PC-9 (cell line): Measurements from ENCODE around the gene LZTFL1. TPM values are rescaled to one million over a fixed set of nuclear protein-coding genes. Genes with fewer than 3 reads are reported as not detected.

Experiments used
- BruUV-seq: library from RNA; stranded (reverse); fragments of 400-500 nt; replicated peaks from 2 replicates; lab custom pipeline; 2021; lab: Mats Ljungman, UMichigan
- CTCF ChIA-PET: fragments of 300-600 bp; sonication (Branson Sonifier 250); formaldehyde crosslinking; loops from one replicate; lab custom pipeline; 2022; ENCODE audit warnings: antibody characterized with exemption; lab: Charles Lee
- POLR2A ChIA-PET: fragments of 300-600 bp; sonication (Branson Sonifier 250); formaldehyde crosslinking; loops from one replicate; lab custom pipeline; 2022; ENCODE audit warnings: antibody characterized with exemption; ENCODE audit not compliant: unreplicated experiment; lab: Charles Lee
- DNase-seq, 2 experiments: peaks; one replicate each; pipeline versions ENCODE4 v3.0.0 to v3.0.0-alpha.2; 2015 to 2022; ENCODE audit warnings: mixed read lengths in 1 of 2
- H2AFZ ChIP-seq: fragments of 200-600 bp; sonication (generic); 2 replicates; pipeline ENCODE4 v1.8.1; 2017; ENCODE audit warnings: antibody characterized with exemption
- H3F3A ChIP-seq: fragments of 200-600 bp; sonication (generic); 2 replicates; pipeline ENCODE4 v1.8.1; 2017; ENCODE audit warnings: antibody characterized with exemption, mild to moderate bottlenecking, low read depth; ENCODE audit not compliant: insufficient read depth
- H3K27ac ChIP-seq: fragments of 200-600 bp; sonication (generic); 2 replicates; pipeline ENCODE4 v1.6.1; 2016; ENCODE audit warnings: mixed run types
- H3K27me3 ChIP-seq: fragments of 200-600 bp; sonication (generic); 2 replicates; pipeline ENCODE4 v1.6.1; 2016; ENCODE audit warnings: low read depth, mixed run types; ENCODE audit not compliant: insufficient read depth
- H3K36me3 ChIP-seq: fragments of 200-600 bp; sonication (generic); 2 replicates; pipeline ENCODE4 v1.6.1; 2016; ENCODE audit warnings: low read depth, mixed run types
- H3K4me1 ChIP-seq: fragments of 200-600 bp; sonication (generic); replicated peaks from 2 replicates; pipeline ENCODE4 v1.6.1; 2016; ENCODE audit warnings: mixed run types; ENCODE audit not compliant: insufficient read depth
- H3K4me2 ChIP-seq: fragments of 200-600 bp; sonication (generic); 2 replicates; pipeline ENCODE4 v1.6.1; 2017; ENCODE audit warnings: mixed run types
- H3K4me3 ChIP-seq: fragments of 200-600 bp; sonication (generic); 2 replicates; pipeline ENCODE4 v1.6.1; 2016; ENCODE audit warnings: mixed run types
- H3K79me2 ChIP-seq: fragments of 200-600 bp; sonication (generic); 2 replicates; pipeline ENCODE4 v1.6.1; 2017; ENCODE audit warnings: low read depth, mixed run types
- H3K9me2 ChIP-seq: fragments of 200-600 bp; sonication (generic); 2 replicates; pipeline ENCODE4 v1.8.1; 2017; ENCODE audit warnings: mild to moderate bottlenecking; ENCODE audit not compliant: insufficient read depth
- H3K9me3 ChIP-seq: fragments of 200-600 bp; sonication (generic); 2 replicates; pipeline ENCODE4 v1.8.1; 2016; ENCODE audit warnings: low read depth; ENCODE audit not compliant: insufficient read depth
- H4K20me1 ChIP-seq: fragments of 200-600 bp; sonication (generic); 2 replicates; pipeline ENCODE4 v1.8.1; 2017; ENCODE audit not compliant: insufficient read depth
- CTCF ChIP-seq: fragments of 200-600 bp; sonication (generic); conservative IDR thresholded peaks from 2 replicates; pipeline ENCODE4 v1.6.1; 2017; ENCODE audit warnings: mixed run types, antibody characterized with exemption, mild to moderate bottlenecking, moderate library complexity
- EZH2 ChIP-seq: fragments of 200-600 bp; sonication (generic); IDR thresholded peaks from 2 replicates; pipeline ENCODE4 v1.8.0; 2017; ENCODE audit warnings: antibody characterized with exemption, low read depth
- intact Hi-C: fragments of 100-400 bp; cut with micrococcal nuclease; formaldehyde crosslinking; loops from one replicate; pipeline ENCODE4 v1.10.0; 2022; ENCODE audit not compliant: unreplicated experiment
- total RNA-seq: library from RNA; stranded (reverse); gene quantifications from 2 replicates; pipeline ENCODE4 v1.2.3, GENCODE V29; 2021

LZTFL1 gene
- total RNA-seq, 1 experiment from 2014 or later = 39.2 TPM

- Histone ChIP-seq H3K4me3 (no peak overlapping the region), H3K79me2 (no peaks in the 10 kb centered on the region), H3K4me1 (no peaks in the 10 kb centered on the region), H3K4me2 (no peak overlapping the region), H3K9me3 (no peaks in the 10 kb centered on the region), H3K9me2 (no peaks in the 10 kb centered on the region), H3K27ac (no peak overlapping the region), H3F3A (no peaks in the 10 kb centered on the region), H3K36me3 (no peaks in the 10 kb centered on the region), H4K20me1 (no peaks in the 10 kb centered on the region), H2AFZ (no peak overlapping the region), H3K27me3 (no peaks in the 10 kb centered on the region)
- no peak for DNase-seq
- intact Hi-C loops = no loop called here
- TF ChIP-seq EZH2 (no peak), CTCF (no peak)
- POLR2A ChIA-PET = no interaction called here
- CTCF ChIA-PET = no interaction called here
- no TSS peak for BruUV-seq
Measured at GRCh38 chr3:45887759-45888511, 46.0 kb upstream of the LZTFL1 start.

GRCh38 chr3:45887285-45887684, 45.4 kb upstream of the LZTFL1 start:
- BruUV-seq = no TSS peak
- Histone ChIP-seq H3K79me2 (no peaks in the 10 kb centered on the region), H3K9me2 (no peaks in the 10 kb centered on the region), H3K27me3 (no peaks in the 10 kb centered on the region), H3K4me2 (no peak overlapping the region), H3K4me3 (no peak overlapping the region), H3K4me1 (no peaks in the 10 kb centered on the region), H3K36me3 (no peaks in the 10 kb centered on the region), H2AFZ (no peak overlapping the region), H3K27ac (no peak overlapping the region), H3K9me3 (no peaks in the 10 kb centered on the region), H4K20me1 (no peaks in the 10 kb centered on the region), H3F3A (no peaks in the 10 kb centered on the region)
- intact Hi-C loops = no loop called here
- TF ChIP-seq EZH2 (no peak), CTCF (no peak)
- POLR2A ChIA-PET = no interaction called here
- no peak for DNase-seq
- CTCF ChIA-PET = no interaction called here

GRCh38 chr3:45885979-45886705, 44.2 kb upstream of the LZTFL1 start, which contains the start of gene CCR9:
Gene CCR9, plus strand, starts transcription at chr3:45886543. Its CDS starts 8,391 bp downstream, at chr3:45894934.
- Histone ChIP-seq H2AFZ (no peak within 1 kb of the TSS), H3K4me1 (peaks cover 8% of the 10 kb centered on the region), H3K9me3 (no peaks in the 10 kb centered on the region), H4K20me1 (no peaks in the 10 kb centered on the region), H3K9me2 (no peaks in the 10 kb centered on the region), H3K27me3 (no peaks in the 10 kb centered on the region), H3F3A (no peaks in the 10 kb centered on the region), H3K4me3 (no peak within 1 kb of the TSS), H3K79me2 (no peaks in the 10 kb centered on the region), H3K4me2 (no peak within 1 kb of the TSS), H3K36me3 (no peaks in the 10 kb centered on the region), H3K27ac (no peak within 1 kb of the TSS)
- TF ChIP-seq EZH2 (no peak), CTCF (no peak)
- ChIA-PET POLR2A (interaction anchor here (0.6 kb wide), 1 partner anchor 274 kb away, joined by 9 read pairs; no protein-coding TSS in a partner anchor), CTCF (no interaction called here)
- no peak for DNase-seq
- no TSS peak for BruUV-seq
- intact Hi-C loops = no loop called here
